Activated CD4-positive, alpha-beta T cell treated with anti-CD3 and anti-CD28 coated beads, Interleukin-2, amount 50 U/mL, for 16 hours (primary cell): ENCODE results near the gene GK.
"Not testable (repeated sequence)": the region's sequence is repeated elsewhere in the genome, so short reads cannot be mapped to it uniquely, and the experiment has no call there.

Experiments used
- DNase-seq: peaks from one replicate; pipeline ENCODE4 v3.0.0-alpha.2; 2020

Gene GK

DNA sequence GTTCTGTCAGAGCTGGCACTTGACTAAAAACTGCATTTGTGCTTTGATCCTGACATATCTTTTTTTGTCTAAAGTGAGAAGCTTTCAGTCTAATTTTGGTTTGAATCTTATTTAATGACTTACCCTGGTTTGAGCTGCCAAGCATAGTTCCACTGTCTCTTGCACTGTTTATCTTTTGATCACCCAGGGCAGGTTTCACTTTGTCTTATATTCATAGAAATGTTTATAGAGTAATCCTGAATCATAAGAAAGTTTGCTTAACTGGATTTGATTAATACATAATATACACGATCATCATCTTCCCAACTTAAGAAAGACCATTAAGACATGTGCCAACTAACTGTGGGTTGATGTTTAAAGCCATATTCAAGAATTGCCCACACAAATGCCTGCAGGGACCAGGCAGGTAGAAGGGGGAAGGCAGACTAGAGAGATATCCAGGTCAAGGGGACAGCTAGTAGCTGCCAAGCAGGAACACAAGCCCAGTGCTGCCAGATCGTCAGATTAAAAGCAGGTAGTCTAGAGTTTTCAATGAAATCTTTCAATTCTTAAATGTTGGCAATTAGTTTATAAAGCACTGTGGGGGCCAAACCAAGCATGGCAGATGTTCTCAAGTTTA lies 1.9 kb downstream of the GK start:
- DNase-seq, result no peak

DNA sequence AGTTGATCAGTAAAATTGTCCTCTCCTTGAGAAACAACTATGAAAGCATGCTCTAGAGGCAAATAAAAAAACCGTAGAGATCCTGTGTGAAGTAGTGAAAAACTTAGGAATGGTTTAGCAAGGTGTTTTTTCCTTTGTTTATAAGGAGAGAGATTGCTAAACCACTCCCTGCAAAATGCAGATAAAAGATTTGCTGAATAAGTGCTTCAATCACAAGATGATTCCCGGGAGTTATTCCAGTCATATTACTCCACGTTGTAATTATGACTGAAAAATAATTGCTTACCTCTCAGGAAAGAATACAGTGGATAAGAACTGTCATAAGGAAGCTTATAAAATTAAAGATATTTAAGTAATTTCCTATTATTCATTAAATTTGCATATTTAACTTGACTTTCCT lies 2.8 kb downstream of the GK start:
- no peak for DNase-seq

DNA sequence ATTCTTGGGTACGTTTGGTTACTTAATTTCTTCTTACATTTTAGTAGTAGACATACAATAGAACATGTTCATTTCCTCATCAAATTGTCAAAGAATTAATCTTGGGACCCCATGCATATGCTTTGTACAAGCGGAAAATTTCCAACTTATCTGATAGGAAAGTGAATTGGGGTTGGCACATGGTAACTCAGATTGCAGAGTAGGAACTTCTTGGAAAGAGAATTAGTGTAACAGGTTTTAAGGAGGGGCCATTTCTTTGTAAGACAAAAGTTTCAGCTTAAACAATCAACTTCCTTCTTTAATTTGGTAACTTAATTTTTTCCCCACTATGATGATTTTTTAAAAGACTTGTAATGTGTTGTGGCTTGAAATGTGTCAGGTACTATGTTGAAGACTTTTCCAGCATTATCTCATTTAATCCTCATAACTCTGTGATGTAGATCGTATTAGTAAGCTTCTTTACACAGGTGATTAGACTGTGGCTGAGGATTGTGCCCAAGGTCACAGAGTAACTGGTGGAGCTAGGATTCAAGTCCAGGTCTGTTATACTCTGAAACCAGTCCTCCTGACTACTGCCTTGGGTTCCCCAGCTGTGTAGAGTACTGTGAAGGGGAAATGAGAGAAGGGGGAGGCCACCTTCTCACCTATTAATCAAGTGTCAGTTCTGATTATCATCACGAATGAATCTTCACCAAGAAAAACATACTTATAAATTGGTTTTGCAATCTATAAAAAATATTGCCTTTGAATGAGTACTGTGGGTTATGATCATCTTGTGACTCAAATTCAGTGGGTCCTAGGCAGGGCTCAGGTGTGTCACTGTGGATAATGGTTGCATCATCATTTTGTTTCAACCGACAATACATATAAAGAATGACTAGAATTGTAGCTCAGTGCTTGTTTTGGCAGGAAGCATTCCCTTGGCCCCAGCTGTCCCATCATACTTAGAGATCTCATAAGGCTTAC lies 4.3 kb downstream of the GK start:
- peak; percentile 56 for DNase-seq

DNA sequence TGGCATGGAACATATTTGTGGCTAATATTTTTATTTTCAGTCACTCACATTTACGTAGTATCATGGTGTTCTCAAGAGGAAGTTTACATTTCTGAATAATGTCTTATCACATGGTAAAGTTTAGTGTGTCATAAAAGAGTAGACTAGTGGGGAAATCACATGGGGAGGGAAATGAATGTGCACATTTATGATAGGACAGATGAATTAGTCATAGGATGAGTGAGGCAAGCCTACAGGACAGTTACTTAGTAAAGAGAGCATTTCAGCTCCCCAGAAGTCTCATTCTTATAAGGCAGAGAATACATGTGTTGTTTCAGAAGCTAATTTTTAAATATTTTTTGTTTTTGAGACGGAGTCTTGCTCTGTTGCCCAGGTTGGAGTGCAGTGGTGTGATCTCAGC lies 6.2 kb downstream of the GK start:
- DNase-seq, result peak; percentile 78

DNA sequence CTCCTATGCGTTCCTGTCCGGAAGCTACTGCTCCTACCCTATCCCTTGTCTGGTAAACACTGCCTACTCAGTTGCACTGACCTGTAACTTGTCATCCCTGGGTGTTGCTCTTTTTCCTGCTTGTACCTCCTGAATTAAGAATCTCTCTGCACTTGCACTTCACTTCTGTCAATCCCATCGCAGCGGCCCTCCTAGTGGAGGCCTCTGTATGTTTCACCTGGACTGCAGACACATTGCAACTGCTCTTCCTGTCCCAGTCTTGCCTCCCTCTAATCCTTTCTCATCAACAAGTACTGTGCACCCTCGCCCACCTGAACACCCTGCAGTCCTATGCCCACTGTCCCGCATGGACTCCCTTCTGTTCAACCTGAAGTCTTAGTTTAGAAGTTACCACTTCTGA lies 8.0 kb downstream of the GK start:
- no peak for DNase-seq

DNA sequence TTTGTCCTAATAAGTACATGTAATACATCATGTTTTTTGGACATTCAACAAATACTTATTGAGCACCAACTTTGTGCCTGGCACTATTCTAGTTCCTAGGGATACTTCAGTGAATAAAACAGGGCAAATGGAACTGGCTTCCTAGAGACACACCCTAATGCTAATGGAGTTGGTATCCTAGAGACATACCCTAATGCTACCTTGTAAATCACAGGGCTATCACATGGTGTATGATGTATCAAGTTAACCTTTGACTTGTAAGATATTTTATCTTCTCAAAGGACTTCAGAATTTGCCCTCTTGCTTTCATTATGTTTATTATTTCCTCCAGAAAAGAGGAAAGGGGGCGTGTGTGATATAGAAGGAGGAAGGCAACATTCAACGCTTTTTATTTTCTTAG lies 10.1 kb downstream of the GK start:
- DNase-seq, result no peak

DNA sequence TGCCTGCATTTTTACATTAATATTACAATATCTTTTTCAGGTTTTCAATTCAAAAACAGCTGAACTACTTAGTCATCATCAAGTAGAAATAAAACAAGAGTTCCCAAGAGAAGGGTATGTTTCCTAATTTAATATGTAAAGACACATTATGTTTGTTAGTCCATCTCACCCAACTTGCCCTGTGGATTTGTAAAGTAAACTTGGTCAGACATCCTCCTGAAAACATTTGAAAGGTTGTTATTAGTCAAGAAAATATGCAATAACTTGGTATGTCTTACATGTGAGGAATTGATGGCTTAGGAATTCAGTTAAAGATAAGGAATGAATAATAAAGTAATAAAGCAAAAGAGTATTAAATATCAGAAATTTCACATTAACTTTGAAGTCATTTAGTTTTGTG lies 12.2 kb downstream of the GK start:
- no peak for DNase-seq

DNA sequence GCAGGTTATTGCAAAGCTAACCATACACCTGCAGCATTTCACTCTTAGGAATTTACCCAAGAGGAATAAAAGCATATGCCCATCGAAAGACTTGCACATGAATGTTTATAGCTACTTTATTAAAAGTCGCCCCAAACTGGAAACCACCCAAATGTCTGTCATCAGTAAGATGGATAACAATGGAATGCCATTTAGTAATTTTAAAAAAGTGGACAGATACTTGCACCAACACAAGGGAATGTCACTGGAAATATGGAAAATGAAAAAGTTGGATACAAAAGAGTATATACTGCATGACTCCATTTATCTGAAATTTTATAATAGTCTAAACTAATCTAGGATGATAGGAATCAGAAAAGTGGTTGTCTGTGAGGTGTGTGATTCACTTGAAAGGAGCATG lies 12.9 kb downstream of the GK start:
- no peak for DNase-seq

DNA sequence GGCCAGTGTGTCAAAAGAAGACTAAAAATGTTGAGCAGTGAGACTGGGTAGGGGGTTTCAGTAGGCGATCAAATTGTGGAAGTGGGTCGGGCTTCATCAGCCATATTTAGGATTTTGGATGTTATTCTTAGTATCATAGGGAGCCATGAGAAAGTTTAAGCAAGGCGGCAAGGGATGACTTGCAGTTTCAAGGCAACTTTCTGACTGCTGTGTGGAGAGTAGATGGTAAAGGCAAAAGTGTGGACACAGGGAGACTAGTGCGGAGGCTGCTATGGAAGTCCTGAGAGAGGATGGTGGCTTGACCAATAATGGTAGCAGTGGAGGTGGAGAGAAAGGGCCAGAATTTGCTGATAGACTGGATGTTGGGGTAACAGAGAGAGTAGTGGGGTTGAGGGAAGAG lies 15.4 kb downstream of the GK start:
- DNase-seq, result no peak

DNA sequence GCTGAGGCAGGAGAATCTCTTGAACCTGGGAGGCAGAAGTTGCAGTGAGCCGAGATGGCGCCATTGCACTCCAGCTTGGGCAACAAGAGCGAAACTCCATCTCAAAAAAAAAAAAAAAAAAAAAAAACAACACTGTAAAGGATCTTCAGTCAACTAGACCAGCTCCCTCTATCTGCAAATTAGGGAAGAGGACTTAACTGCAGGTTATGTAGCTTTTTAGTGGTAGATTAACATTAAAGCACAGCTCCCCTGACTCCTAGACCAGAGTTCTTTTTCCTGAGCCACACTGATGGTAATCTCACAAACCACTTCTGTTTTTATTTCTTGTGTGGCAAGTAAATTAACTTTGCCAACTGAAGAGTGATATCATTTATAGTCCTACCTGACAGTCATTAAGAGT lies 18.0 kb downstream of the GK start:
- DNase-seq, result not testable (repeated sequence)

DNA sequence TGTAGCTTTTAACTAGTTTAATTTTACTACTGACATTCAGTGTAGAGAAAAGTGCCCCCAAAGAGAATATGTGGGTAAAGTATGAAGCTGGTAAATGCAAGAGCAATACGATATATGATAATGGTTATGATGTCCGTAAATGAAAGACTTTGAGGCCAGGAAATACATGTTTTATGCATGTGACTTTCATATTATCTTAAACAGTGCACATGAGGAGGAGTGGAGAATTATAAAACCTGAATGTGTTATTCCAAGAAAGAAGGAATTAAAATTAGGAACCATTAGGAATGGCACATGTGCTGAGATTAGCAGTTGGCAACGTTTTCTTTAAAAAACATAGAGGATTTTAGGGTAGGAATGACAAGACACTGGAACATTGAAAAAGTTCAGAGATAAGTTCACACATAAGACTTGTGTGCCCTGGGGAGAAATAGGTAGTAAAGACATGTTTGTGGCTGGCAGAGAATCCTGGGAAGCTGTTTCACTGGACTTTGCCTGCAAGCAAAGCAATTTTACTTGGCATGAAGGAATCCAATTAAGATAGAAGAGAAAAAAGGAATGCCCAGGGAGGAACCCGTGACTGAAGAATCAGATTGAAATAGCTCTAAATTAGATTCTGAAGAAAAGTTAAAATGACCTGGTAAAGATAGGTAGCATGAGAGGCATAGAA lies 20.0 kb downstream of the GK start:
- no peak for DNase-seq

DNA sequence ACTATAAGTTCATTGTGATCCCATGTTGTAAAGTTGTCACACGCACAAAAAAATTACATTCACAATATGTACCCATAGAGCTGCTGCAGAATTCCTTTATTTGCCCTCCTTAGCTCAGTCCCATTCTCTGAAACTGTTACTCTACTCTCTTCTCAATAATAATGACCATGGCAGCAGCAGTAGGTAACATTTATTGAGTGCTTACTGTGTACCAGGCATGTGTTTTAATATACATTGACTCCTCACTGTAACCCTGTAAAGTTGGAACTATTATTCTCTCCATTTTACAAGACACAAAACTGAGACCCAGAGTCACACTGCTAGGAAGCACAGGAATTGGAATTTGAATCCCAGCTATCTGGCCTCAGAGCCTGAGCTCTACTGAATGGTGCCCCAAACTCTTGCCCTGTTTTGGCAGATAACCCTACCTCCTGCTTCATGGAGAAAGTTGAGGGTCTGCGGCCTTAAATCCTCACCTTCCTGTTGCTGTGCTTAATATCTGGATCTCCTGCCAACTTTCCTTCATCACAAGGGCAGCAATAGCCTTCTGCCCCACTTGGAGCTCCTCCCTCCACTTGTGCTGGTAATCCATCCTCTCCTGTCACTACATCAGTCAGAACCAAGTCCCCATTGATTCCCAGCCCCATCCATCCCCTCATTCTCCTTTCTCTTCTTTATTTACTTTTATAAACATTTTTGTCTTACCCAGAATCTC lies 20.8 kb downstream of the GK start:
- DNase-seq, result no peak

DNA sequence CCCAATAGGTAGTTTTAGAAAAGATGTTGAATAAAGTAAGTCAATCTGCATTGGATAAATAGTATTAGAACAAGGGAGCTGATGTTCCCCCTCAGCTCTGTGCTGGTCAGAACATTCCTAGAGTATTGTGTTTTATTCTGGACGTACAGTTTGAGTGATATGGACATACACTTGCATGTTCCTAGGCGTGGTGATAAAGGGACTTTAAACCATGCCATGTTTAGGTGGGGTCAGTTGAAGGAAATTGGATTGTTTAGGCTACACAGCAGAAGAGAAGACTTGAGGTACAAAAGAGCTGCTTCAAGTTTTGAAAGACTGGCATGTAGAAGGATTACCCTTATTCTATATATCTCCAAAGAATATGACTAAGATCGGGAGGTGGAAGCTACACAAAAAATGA lies 21.6 kb downstream of the GK start:
- no peak for DNase-seq

DNA sequence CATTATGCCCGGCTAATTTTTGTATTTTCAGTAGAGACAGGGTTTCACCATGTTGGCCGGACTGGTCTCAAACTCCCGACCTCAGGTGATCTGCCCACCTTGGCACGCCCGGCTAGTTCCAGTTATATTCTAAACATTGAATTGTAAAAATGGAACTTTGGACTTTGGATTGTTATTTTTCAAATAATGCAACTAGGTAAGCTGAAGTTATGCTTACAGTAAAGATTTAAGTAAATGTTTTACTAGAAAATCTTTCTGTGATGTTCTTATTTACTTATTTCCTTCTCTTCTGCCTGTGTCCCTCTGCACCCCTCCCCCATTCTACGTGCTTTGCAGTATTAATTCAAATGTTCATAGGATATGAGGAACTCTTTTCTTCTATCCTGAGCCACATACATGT lies 26.1 kb downstream of the GK start:
- DNase-seq, result no peak

DNA sequence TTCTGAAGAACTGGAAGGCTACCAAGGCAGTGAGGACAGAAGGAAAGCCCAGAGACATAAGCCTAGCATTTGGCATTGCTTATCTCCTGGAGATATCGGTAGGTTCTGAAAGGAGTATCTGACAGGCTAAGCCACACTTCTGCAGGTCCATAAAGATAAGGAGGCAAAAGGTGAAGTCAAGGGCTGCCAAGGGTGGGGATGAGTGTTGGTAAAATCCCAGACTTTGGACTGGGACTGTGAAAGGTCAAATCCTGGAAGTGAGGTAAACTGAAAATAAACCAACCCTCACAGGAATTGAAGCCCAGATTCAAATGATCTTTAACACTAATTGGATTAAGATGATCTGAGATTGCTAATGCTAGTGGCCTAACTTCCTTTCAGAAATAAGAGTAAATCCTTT lies 27.4 kb downstream of the GK start:
- DNase-seq, result no peak

DNA sequence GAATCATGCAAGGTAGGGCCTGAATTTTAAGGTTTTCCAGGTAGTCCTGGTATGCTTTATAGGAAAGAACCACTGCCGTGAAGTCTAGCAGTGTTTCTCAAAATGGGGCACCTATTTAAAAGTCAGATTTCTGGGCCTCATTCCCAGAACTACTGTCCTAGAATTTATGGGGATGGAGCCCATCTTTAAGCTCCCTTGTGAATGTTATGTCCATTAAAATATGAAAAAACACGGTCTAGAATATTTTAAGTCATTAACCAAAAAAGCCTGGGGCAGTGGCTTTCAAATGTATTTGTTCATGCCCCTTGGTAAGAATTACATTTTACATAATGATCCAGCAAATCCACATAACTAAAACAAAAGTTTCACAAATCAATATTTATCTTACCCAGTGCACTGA lies 35.4 kb downstream of the GK start:
- DNase-seq, result no peak

DNA sequence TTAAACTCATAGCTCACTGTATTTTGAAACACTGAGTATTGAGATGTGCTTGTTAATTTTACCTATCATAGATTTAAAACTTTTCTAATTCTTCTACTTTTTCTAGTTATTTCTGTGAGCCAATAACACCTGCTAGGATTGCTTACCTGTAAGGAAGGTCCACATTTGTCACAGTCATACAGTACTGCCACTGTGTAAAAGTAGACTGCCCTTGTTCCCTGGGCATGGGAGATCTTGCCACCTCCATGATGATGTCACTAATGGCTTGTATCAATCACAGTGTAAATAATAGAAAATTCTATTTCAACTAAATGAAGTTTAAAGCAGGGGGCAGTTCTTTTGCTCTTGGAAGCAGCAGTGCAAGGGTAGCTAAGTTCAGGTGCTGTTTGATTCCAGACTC lies 35.9 kb downstream of the GK start:
- no peak for DNase-seq

DNA sequence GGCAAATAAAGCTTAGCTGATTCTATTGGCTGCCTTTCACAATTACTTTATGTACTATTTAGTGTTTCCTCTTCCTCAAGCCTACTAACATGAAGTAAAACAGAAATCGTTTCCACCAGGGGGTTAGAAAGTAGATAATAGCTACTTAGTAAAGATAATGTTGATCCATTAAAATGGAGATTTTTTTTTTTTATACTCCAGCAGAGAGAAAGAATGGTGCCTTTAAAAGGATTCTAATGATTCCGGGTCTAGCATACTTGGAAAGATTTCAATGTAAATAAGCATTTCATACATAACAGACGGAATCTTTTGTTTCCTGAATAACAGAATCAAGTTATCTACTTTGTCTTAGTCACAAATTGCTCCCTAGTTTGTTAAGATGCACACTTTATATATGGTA lies 37.1 kb downstream of the GK start:
- no peak for DNase-seq

DNA sequence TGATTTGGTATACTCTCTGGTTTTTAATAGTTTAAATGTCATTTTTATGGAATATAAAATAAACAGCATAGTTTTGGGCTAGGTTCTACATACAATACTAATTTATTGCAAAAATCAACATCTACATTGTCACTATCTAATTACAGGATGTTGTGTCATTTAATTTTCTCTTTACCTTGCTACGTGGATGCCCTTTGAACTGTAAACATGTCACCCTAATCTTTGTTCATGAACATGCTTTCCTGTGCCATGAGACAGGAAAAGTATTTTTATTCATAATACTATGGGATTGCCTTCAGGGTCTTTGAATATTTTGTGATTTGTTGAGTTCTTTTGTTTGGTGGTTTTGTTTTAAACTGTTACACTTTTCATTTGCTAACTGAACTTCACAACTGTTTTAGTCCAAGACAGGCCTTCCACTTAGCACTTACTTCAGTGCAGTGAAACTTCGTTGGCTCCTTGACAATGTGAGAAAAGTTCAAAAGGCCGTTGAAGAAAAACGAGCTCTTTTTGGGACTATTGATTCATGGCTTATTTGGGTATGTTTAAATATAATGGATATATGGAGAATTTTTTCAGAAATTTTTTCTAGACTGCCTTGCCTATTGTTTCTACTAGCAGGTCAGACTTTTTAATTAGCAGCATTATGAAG lies 40.9 kb downstream of the GK start:
- no peak for DNase-seq

DNA sequence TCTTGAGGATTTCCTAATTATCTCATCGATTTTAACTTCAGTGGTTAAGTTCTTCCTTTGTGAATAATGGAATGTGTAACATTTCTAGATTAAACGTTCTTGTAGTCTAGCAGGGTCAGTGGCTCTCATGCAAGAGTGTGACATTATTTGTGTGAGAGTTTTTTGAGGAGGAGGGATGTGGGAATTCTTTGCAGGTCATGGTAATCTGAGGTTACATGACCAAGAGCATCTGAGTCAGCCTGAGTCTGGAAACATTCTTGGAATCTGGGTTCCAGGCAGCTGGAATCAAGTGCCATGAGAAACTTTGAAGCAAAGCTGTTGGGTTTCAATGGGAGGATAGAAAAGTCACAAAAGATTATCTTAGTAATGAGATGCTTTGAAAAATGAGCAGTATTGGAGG lies 49.5 kb downstream of the GK start:
- no peak for DNase-seq

DNA sequence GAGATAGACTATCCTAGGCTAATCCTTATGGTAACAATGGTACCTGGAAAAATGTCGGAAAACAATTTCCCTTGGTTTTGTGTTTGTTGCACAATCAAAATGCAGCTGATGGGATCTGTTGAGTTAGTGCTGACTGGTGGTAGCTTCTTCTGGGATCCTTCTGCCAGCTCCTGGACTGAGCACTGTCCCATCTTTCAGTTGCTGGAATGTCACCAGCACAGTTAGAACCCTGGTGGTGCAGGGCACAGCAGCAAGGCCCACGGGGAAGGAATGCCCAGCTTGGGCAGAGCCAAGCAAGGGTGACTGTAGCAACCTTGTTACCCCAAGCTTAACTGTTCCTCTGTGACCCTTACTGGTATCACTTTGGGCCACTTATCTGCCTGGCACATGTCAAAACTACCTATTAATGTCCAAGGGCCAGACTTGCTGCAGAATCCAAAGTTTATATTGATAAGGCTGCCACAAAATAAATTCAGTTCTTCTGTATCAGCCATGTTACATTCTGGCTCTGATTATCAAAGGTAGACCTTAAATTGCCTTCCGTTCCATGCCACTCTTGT lies 53.1 kb downstream of the GK start:
- DNase-seq, result no peak

DNA sequence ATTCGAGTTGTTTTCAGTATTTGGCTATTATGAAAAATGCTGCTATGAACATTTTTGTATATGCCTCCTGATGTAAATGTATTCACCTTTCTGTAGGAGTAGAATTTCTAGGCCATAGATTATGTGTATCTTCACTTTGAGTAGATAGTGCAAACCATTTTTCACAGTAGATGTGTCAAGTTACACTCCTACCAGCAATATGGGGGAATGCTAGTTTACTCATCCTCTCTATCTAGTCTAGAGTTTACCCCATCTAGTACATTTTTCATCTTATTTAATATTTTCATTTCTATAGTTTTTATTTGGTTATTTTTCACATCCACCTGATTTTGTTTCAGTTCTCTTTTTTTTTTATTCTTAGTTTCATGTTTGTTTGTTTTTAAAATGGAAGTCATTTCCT lies 59.0 kb downstream of the GK start:
- peak; percentile 13 for DNase-seq
